Gastrocnemius medialis (tissue), 4 donors: Measurements from ENCODE around the gene NOVA2. TPM values are rescaled to one million over a fixed set of nuclear protein-coding genes. Genes with fewer than 3 reads are reported as not detected.

Source experiments
- ATAC-seq, 2 donors: fragments of 150-250 bp; one replicate each; pipeline ENCODE4 v1.9.1; 2016
- DNase-seq, 2 donors: peaks; one replicate each; pipeline ENCODE4 v3.0.0-alpha.2; 2019
- H3K27ac ChIP-seq, 4 donors: fragments of 200-600 bp; sonication (generic); 1 replicate in 1 of 4; 2 replicates in 3 of 4; pipeline ENCODE4 v1.5.1; 2016 to 2018; ENCODE audit warnings: mild to moderate bottlenecking in 2 of 4, moderate library complexity in 1 of 4
- H3K27me3 ChIP-seq, 3 donors: fragments of 200-600 bp; sonication (generic) in 2 of 3; 1 replicate in 1 of 3; 2 replicates in 2 of 3; pipeline versions ENCODE4 v1.5.1 to v1.6.0; 2016 to 2019; ENCODE audit warnings: mild to moderate bottlenecking in 1 of 3, moderate library complexity in 1 of 3
- H3K36me3 ChIP-seq, 2 donors: fragments of 200-600 bp; sonication (generic) in 1 of 2; one replicate each; pipeline ENCODE4 v1.5.1; 2017 to 2018
- H3K4me1 ChIP-seq, 2 donors: fragments of 200-600 bp; sonication (generic) in 1 of 2; one replicate each; pipeline ENCODE4 v1.5.1; 2016 to 2017; ENCODE audit warnings: mild to moderate bottlenecking in 2 of 2
- H3K4me3 ChIP-seq, 4 donors: fragments of 200-600 bp; sonication (generic) in 3 of 4; 1 replicate in 1 of 4; 2 replicates in 3 of 4; pipeline ENCODE4 v1.5.1; 2016 to 2019; ENCODE audit warnings: mild to moderate bottlenecking in 2 of 4
- H3K9me3 ChIP-seq, 3 donors: fragments of 200-600 bp; sonication (generic) in 2 of 3; 1 replicate in 1 of 3; 2 replicates in 2 of 3; pipeline ENCODE4 v1.5.1; 2016 to 2019
- CTCF ChIP-seq, 5 experiments: fragments of 450-650 bp in 3 of 5; fragments of 200-600 bp in 2 of 5; sonication (generic) in 2 of 5; IDR thresholded peaks in 4 of 5; conservative IDR thresholded peaks in 1 of 5; 1 replicate in 4 of 5; 2 replicates in 1 of 5; pipeline ENCODE4 v1.5.1; 2016 to 2019; ENCODE audit warnings: antibody characterized with exemption in 5 of 5, mild to moderate bottlenecking in 3 of 5, moderate library complexity in 3 of 5
- POLR2A ChIP-seq, 2 donors: fragments of 450-650 bp; IDR thresholded peaks; one replicate each; pipeline ENCODE4 v1.6.1; 2017; ENCODE audit warnings: antibody characterized with exemption in 2 of 2, mild to moderate bottlenecking in 2 of 2, moderate library complexity in 2 of 2
- in situ Hi-C, 4 donors: fragments of 200-750 bp; cut with MboI; loops; one replicate each; pipeline versions ENCODE4 v1.15.0 to v1.8.0; 2017; ENCODE audit warnings: low sequenced_read_pairs in 4 of 4
- intact Hi-C: fragments of 100-400 bp; cut with DNase I; formaldehyde crosslinking; loops from one replicate; pipeline ENCODE4 v1.15.1; 2023; ENCODE audit warnings: low total_unique reads
- total RNA-seq, 4 donors: library from RNA; depleted of rRNA; stranded (reverse); fragments of >200 nt; gene quantifications; one replicate each; pipeline versions ENCODE4 v1.1.0 to v1.2.3, GENCODE V29; 2016

Gene NOVA2
- total RNA-seq, 4 donors from 2014 or later, result 0.44 to 1.1 (median 0.49) TPM

GRCh38 chr19:45955905-45956608 is 17.6 kb downstream of the NOVA2 start:
- TF ChIP-seq CTCF (IDR thresholded peaks at IDR 0.05 in 4 of 5, conservative IDR thresholded peaks at IDR 0.05 in 1 of 5), result no peak
- no peak for TF ChIP-seq POLR2A (IDR thresholded peaks at IDR 0.05)
- ATAC-seq (peak; percentile 74 to 79), DNase-seq (peak in 1 of 2 donors; percentile 16)
- no peaks in the 10 kb centered on the region for H3K36me3 ChIP-seq
- no peaks in the 10 kb centered on the region for H3K9me3 ChIP-seq
- H3K4me1 ChIP-seq, result peaks cover 0 to 3% of the 10 kb centered on the region in 2 donors
- no peak overlapping the region for H3K4me3 ChIP-seq
- intact Hi-C loops, result no loop called here
- in situ Hi-C loops, result no loop called here
- H3K27me3 ChIP-seq, result peaks cover 10 to 21% (median 16%) of the 10 kb centered on the region in 3 donors
- H3K27ac ChIP-seq, result peak overlapping the region in 3 of 4 donors; percentile 56 to 67 (median 58)

- H3K27me3 ChIP-seq, result peaks cover 10 to 21% (median 16%) of the 10 kb centered on the region in 3 donors
- H3K4me3 ChIP-seq, result no peak overlapping the region
- no peaks in the 10 kb centered on the region for H3K9me3 ChIP-seq
- H3K36me3 ChIP-seq, result no peaks in the 10 kb centered on the region
- intact Hi-C loops (no loop called here), in situ Hi-C loops (no loop called here)
- peaks cover 0 to 3% of the 10 kb centered on the region in 2 donors for H3K4me1 ChIP-seq
- TF ChIP-seq POLR2A (IDR thresholded peaks at IDR 0.05) (no peak), CTCF (IDR thresholded peaks at IDR 0.05 in 4 of 5, conservative IDR thresholded peaks at IDR 0.05 in 1 of 5) (no peak)
- peak overlapping the region in 1 of 4 donors; percentile 56 for H3K27ac ChIP-seq
- no peak for DNase-seq
- ATAC-seq, result no peak
Measured at GRCh38 chr19:45954156-45954555, 19.5 kb downstream of the NOVA2 start.

- H3K27me3 ChIP-seq, result peaks cover 5 to 21% (median 11%) of the 10 kb centered on the region in 3 donors
- intact Hi-C loops (no loop called here), in situ Hi-C loops (no loop called here)
- H3K4me1 ChIP-seq, result peaks cover 0 to 3% of the 10 kb centered on the region in 2 donors
- H3K36me3 ChIP-seq, result no peaks in the 10 kb centered on the region
- peak overlapping the region in 1 of 4 donors; percentile 56 for H3K27ac ChIP-seq
- no peak for DNase-seq
- ATAC-seq, result no peak
- TF ChIP-seq CTCF (IDR thresholded peaks at IDR 0.05 in 4 of 5, conservative IDR thresholded peaks at IDR 0.05 in 1 of 5), result no peak
- TF ChIP-seq POLR2A (IDR thresholded peaks at IDR 0.05), result no peak
- H3K4me3 ChIP-seq, result no peak overlapping the region
- no peaks in the 10 kb centered on the region for H3K9me3 ChIP-seq
Measured at GRCh38 chr19:45953676-45954075, 20.0 kb downstream of the NOVA2 start.

- intact Hi-C loops, result no loop called here
- no peak overlapping the region for H3K27ac ChIP-seq
- peaks cover 0 to 3% of the 10 kb centered on the region in 2 donors for H3K4me1 ChIP-seq
- peaks cover 2 to 21% (median 10%) of the 10 kb centered on the region in 3 donors for H3K27me3 ChIP-seq
- in situ Hi-C loops, result no loop called here
- H3K4me3 ChIP-seq, result no peak overlapping the region
- ATAC-seq, result no peak
- DNase-seq, result no peak
- TF ChIP-seq POLR2A (IDR thresholded peaks at IDR 0.05) (no peak), CTCF (IDR thresholded peaks at IDR 0.05 in 4 of 5, conservative IDR thresholded peaks at IDR 0.05 in 1 of 5) (no peak)
- no peaks in the 10 kb centered on the region for H3K9me3 ChIP-seq
- H3K36me3 ChIP-seq, result no peaks in the 10 kb centered on the region
Measured at GRCh38 chr19:45952686-45953505, 20.8 kb downstream of the NOVA2 start.
